CD4-positive, alpha-beta T cell treated with Interleukin-17A for 1 hour (primary cell): ENCODE results near the gene SORCS2.
A peak's percentile ranks its signal among the peaks of the same experiment; 100 is the strongest.

Experiments
- DNase-seq: peaks from one replicate; pipeline ENCODE4 v3.0.0-alpha.2; 2020

The SORCS2 gene

DNA sequence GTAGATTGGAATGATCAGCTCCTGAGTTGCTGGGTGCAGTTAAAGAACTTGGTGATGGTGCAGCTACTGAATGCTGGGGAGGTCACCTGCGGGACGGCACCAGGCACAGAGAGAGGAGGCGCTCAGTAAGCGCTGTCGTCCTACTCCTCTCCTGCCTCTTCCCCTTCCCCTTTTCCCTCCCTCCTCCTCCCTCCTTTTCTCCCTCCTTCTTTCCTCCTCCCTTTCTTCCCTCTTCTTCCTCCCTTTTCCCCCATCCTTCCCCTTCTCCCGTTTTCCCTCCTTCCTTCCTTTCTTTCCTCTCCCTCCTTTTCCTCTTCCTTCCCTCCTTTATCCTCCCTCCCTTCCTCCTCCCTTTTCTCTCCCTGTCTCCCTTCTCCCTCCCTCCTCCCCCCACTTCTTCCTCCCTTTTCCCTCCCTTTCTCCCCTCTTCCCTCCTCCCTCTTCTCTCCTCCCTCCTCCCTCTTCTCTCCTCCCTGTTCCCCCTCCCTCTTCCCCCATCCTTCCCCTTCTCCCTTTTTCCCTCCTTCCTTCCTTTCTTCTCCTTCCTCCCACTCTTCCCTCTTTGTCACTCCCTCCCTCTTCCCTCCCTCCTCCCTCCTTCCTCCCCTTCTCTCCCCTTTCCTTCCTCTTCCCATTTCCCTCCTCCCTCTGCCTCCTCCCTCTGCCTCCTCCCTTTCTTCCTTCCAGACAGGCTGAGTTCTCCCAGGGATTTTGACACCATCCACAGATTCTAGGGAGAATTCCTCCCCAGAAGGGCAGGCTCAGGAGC, 330.3 kb downstream of the SORCS2 start:
- DNase-seq: no peak

DNA sequence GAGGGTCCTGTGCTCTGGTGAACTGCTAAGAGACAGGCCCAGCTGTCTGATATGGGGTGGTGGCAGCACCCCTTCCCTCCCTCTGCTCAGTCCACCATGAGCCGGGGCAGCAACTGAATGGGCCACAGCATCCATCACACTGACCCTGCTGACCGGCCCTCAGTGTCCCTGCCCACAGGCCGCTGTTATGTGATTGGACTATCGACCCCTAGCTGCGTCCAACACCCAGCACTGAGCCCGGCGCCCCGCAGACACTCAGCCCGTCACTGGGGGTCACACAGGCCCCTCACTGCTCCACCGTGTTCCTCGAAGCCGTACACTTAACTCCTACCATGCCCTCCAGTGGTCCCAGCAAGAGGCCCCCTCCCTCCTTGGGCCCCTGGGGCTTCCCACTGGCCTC, 331.2 kb downstream of the SORCS2 start:
- DNase-seq: no peak

DNA sequence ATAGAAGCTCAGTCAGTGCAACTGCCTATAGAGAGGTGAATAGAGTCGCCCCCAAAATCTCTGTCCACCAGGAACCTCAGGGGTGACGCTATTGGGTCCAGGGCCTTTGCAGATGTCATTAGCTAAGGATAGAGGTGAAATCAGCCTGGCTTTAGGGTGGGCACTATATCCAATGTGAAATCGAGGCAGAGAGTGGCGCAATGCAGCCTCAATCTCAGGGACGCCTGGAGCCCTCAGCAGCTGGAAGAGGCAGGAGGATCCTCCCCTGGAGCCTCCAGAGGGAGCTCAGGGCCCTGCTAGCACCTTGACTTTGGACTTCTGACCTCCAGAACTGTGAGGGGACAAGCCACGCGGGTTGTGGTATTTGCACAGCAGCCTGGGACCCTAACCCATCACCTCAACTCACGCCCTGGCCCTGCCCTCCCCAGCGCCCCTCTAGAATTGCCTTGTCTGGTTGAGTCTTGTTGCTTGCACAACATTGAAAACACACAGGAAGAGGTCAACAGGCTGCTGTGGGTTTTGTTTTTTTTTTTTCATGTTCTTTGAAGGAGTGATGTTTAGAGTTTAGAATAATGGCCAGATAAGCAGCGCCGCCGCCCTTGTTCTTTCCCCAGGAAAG, 331.8 kb downstream of the SORCS2 start:
- DNase-seq: no peak

DNA sequence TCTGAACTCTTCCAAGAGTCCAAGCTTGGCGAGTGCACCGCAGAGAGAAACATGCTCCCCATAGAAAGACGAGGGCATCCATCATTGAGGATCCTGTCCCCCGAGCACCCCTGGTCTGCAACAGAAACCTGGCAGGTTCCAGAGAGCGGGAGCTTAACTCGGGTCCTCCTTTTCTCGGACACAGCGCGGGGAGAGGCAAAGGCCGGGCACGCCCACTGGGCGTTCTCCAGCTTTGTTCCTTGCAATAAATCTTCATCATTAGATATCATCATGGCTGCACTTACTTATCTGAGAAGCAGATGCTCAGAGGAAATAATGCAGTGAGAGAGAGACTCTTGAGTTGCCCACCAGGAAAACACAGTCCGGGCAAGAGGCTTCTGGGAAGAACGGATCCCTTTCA, 332.5 kb downstream of the SORCS2 start:
- no peak for DNase-seq

DNA sequence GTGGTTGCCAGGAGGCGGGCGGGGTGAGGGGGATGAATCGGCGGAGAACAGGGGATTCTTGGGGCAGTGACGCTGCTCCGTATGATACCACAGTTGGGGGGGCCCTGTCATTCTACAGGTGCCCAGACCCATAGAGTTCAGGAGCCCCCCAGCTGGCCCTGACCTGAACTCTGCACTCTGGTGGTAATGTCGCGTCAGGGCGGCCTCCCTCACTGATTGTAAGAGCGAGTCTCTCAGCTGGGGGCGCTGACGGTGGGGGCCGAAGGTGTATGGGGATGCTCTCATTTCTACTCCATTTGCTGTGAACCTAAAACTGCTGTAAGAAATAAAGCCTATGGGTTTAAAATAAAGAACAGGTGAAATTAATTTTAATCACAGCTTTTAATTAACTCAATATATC, 334.2 kb downstream of the SORCS2 start:
- DNase-seq: no peak

DNA sequence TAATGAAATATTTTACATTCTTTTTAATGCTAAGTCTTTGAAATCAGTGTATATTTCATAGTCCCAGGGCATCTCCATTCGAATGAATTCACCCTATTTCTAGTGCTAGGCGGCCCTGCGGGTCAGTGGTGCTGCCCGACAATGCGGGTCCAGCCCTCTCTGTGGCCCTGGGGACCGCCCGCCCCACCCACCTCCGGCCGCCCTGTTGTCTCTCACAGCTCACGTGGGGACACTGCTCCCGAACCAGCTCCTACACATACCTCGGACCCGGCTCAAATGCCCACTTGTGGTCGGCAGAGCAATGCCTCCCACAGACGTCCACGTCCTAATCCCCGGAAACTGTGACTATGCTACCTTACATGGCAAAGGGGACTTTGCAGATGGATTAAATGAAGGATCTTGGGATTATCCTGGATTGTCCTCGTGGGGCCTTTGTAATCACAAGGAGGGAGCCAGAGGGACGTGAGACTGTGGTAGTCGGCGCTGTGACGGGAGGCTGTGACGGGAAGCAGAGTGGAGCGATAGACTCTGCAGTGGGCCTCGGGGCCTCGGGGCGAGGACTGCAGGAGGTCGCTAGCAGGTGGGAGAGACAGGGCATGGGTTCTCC, 334.7 kb downstream of the SORCS2 start:
- DNase-seq: no peak

DNA sequence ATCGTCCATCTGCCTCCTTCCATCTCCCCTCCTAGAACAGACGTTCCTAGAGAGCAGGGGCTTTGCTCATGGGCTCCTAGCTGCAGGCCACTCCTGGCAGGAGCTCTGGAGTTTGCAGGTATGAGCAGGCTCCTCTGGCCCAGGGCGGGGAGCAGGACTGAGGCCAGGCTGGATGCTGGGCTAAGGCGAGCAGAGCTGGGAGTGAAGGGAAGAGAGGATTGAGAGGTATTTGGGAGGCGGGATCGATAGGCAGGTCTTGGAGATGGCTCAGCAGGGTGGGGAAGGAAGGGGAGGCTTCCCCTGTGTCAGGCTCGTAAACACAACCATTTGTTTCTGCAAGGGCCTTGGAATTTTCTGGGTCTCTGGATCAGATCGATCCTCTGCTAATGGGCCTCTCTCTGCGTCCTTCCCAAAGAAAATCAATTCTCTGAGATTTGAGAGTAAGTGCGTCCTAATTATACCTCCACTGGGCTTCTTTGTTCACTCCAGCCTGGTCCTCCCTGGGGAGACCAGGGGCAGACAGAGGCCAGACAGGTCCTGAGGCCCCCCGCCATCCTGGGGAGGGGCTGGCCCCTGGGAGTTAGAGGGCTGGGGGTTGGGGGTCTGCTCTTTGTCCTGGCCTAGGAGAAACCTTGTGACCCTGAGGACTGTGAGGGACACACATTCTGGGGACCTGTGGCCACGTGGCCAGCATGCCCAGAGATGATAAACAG, 337.2 kb downstream of the SORCS2 start:
- no peak for DNase-seq

DNA sequence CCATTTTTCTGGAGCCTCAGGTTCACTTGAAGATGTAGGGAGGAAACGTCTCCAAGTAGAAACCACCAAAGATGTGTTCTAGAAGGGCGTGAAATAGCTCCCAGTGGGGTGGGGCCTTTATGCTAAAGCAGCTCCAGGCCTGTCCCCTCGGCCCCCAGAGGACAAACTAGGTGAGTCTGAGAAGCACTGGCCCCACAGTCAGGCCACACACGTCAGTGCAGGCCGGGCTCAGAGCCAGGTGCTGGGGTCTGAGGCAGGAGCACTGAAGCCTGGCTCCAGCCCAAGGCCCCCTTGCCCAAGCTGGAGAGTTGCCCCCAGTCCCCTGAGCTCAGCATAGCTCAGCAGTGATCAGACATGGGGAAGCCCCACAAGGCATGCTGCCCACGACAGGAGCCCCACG, 337.7 kb downstream of the SORCS2 start:
- no peak for DNase-seq

DNA sequence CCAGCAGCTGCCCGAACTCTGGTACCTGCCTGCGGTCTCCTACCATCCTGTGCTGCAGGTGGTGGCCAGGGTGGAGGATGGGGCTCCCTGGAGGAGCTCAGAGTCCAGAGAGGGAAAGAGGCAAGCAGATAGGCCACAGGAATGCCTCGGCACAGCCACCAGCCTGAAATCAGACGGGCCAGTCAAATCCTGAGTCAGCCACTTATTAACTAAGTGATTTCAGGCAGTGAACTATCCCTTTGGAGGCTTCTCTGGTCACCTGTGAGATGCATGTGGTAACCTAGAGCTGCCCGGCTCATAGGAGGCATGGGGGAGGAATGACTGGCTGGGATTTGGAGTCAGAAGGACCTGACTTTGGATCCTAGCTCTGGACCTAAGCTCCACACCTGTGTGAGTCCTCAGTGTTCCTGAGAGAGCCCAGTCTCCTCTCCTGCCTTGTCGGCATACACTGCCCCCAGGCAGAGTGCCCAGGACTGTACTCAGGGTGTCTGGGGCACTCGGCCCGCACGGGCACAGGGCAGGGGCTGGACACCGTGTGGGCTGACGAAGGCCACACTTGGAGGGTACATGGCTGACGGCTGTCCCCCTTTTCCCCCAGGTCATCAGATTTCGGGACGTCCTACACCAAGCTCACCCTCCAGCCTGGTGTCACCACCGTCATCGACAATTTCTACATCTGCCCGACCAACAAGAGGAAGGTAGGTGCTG, 338.7 kb downstream of the SORCS2 start:
- no peak for DNase-seq

DNA sequence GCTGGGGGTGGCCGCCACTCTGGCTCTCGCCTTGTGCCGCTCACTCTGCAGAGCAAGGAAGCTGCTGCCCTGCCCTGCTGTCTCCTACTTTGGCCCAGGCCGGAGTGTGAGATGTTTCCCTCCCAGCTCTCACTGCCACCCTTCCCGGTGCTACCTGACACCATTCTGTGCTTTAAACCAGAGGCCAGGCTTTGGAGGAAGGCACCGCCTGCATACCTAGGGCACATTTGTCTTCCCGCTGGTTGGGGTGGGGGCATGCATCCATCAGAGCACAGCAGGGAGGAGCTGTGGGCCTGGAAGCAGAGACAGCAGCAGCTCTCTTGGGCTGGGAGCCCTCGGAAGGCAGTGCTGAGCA, 339.3 kb downstream of the SORCS2 start:
- no peak for DNase-seq

DNA sequence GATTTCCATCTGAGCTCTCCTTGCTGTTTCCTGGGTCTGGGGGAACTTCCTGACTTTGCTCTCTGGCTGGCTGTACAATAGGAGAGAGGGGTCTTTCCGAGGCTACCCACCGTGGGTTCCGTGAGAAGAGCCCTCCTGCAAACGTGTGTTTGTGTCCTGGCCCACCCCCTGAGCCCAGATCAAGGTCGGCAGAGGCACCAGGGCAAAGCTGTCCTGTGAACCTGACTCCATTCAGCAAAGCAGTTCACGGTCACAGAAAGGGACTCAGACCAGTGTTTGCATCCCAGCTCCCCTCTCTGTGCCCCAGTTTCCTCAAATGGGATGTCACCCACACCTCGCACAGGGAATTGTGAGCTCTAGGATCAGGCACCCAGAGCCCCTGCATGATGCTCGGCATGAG, 339.7 kb downstream of the SORCS2 start:
- no peak for DNase-seq

DNA sequence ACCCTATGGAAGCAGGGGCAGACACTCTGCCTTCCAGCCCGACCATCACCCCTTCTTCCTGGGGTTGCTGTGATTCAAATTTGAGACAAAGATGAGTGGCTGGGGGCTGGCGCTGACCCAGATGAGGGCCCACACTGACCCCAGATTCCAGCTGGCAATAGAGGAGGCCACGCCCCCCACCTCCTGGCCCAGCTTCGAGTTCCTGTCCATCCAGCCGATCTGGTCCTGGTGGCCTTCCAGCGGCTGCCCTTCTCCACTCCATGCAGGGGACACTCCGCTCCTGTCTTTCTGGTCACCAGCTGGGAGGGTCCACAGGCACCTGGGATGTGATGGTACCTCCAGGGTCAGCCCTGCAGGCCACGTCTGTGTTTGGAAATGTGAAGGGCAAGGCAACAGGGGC, 340.9 kb downstream of the SORCS2 start:
- no peak for DNase-seq

DNA sequence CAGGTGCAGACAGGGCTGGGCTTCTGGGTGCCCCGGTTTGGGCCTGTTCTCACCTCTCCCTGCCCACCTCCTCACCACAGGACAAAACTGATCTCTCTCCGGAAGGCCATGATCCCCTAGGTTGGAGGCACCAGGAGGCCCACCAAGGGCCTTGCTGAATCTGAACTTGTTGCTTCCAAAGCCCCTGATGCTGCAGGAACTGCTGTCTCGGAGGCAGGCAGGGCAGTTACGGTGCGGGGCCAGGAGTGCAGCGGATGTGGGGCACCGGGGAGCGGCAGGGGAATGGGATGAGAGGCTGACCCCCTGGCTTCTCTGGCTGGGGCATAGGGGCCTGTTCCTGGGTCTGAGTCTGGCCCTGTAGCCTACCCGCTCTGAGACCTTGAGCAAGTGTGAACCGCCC, 342.8 kb downstream of the SORCS2 start:
- DNase-seq: no peak

DNA sequence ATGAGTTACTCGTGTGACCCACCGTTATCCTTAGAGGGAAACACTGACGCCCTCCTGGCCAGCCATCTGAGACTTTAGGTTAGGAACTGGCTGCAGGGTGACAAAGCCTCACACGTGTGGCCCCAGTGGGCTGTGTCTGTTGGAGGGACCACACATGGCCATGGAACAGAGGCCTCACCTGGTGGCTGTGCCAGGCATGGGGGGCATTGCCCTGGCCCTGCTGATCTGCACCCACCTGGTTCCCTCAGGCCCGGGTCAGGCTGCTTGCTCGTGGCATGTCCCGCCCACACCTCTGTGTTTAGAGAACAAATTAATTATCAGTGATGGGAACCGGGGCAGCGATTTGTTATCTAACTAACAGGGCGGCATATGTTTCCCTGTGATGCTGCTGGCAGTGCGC, 343.3 kb downstream of the SORCS2 start:
- DNase-seq: no peak

DNA sequence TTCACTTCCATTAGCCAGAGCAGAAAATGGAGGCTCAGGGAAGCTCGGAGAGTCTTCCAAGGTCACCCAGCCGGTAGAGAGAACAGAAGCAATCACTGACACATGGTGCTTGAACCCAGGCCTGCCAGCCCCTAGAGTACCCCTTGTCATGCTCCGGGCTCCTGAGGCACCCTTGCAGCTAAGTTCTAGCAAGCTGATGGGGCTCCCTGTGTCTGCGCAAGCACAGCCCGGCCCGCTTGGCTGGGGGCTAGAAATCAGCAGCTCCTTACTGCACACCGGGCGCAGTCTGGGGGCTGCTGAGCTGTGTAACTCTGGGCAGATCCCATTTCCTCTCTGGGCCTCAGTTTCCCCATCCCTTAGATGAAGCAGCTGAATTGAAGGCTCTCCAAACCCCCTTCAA, 344.5 kb downstream of the SORCS2 start:
- no peak for DNase-seq

DNA sequence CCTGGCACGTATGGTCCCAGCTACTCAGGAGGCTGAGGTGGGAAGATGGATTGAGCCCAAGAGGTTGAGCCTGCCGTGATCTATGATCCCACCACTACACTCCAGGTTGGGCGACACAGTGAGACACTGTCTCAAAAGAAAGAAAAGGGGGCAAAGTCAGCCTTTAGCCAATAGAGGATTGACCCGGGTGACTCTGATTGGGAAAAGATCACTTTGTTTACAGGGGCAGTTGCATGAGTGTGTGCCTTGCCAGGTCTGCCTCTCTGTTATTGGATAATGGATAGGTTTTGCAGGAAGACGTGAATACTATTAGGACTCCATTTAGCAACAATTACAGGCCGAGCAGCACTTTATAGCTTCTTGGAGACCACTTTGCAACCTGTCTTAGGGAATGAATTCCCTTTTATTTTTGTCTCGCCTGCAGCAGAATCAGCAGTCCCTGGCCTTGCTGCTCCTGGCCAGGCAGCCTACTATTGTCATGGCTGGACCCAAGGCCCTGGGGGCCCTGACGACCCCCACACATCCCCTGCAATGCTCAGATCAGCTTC, 345.6 kb downstream of the SORCS2 start:
- DNase-seq: no peak

DNA sequence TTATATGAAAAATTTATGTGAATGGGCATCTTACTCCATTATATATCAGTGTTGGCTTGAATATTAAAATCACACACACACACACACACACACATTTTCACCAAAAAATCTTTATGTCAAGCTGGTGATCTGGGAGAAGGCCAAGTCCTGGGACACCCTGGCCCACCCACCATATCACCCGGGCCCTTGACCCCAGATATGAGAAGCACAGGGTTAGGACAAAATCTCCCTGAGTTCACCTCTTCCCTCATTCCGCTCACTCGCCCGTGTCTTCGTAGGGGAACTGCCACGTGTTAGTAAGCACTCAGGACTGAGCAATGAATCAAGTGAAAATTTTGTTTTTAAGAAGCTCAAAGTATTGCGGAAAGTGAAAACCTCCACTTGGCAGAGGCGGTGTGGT, 346.2 kb downstream of the SORCS2 start:
- no peak for DNase-seq

DNA sequence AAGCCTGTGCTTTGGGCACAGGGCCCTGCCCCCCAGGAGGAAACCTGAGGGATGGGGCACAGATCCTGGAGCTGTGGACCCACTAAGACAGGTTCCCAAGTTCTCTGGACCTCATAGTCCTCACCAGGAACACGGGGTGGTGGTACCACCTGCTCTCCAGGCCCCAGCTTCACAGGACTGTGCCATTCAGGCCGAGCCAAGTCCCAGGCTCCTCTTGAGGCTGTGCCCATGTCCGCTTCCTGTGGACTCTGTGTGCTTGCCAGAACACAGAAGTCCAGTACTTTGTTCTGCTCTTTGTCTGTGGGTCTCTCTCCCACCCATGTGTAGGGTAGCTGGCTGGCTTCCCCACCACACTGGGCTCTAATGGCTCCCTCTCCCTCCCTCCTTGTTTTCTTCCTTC, 346.8 kb downstream of the SORCS2 start:
- no peak for DNase-seq

DNA sequence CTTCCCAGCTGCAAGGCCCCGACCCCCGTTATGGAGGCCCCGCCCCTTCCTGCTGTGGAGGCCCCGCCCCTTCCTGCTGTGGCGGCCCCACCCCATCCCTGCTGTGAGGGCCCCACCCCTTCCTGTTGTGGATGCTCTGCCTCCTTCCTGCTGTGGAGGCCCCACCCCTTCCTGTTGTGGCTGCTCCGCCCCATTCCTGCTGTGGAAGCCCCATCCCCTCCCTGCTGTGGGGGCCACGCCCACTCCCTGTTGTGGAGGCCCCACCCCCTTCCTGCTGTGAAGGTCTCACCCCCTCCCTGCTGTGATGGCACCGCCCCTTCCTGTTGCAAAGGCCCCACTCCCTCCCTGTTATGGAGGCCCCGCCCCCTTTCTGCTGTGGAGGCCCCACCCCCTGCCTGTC, 347.3 kb downstream of the SORCS2 start:
- DNase-seq: peak; percentile 79

DNA sequence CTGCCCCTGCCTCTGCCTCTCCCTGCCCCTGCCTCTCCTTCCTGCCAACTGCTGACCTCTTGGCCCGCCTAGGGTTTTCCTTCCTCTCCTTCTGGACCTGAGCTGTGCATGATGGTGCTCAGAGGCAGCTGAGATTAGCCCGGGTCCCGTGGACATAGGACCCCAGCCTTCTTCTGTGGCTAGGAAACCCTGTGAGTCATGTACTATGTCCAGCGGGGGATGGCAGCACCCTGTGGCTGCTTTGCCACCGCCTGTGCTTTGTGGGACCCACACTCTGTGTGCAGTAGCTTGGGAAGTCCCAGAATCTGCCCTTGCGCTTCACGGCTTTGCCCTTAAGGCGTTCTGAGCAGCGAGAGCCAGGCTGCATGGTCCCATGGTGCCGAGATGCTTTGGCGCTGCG, 347.9 kb downstream of the SORCS2 start:
- DNase-seq: no peak

DNA sequence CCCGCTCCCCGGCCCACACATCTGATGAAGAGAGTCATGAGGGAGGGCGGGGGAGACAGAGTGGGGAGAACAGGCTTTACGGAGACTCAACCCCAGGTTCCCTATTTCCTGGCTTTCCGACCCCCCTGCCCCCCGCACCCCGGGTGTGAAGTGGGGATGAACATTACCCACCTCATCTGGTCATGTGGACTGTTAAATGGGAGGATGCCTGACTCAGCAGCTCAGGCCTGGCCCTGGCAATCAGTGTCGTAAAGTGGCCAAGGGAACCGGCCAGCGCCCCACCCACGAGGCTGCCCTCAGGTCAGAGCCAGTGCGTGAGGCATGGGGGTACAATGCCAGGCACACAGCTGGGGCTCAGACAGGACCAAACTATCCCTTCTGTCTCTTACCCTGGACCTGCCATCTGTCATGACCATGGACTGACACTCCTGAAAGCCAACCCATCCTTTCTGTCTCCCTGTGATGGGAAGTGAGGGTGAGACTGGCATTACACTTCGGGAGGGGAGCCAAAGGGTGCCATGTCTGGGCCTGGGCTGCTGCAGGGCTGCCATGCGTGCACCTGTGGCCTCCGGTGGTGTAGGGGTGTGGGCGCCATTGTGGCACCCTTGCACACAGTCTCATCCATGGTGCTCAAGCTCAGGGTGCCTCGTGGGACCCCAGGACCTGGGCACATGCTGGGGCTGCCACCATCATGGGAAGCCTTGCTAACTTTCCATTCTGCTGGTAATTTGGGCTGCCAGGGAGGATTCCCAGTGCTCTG, 348.5 kb downstream of the SORCS2 start:
- DNase-seq: no peak

DNA sequence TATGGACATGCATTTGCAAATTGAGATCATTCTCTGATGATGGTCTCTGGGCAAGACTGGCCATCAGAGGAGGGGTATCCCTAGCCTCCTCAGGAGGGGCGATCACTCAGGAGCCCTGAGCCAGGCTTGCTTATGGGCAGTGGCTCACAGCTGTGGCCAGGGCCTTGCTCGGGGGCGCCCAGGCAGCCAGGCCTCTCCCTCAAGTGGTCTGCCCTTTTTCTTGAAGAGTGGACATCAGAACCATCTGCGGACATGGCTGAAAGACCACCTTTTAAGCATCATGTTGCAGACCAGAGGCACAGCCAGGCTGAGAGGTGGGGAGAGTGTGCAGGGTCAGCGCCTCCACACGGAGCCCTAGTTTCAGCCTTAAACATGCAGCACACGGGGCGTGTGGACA, 349.1 kb downstream of the SORCS2 start:
- no peak for DNase-seq
